CD4-positive, alpha-beta T cell treated with Interleukin-6 at 100 ng/mL for 8 hours (primary cell): Measurements from ENCODE around the gene COL6A1.
"Not testable (repeated sequence)": the region's sequence is repeated elsewhere in the genome, so short reads cannot be mapped to it uniquely, and the experiment has no call there.

Experiments used
- DNase-seq: peaks from one replicate; pipeline ENCODE4 v3.0.0-alpha.2; 2020; ENCODE audit warnings: mixed read lengths, low spot score

Gene COL6A1

DNA sequence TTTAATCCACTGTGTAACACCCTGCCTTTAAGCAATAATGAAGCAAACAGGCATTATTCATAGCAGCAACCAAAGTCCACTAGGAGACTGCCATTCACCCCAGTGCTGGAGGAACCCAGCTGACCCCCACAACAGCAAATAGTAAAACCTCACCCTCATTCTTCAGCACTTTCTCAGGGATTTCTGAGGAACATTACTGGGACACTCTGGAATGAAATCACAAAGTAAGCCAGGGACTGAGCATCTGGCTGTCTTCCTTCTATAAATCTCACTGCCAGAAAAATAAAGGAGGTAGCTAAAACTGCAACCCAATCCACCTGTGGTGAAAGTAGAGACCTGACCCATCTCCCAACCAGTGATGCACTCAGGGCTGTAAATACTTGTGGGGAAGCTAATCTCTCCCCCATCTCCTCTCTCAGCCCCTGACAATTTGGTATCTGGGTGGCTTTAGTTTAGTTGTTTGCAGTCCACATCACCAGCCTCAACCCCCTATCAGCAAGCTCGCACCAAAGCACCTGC, 47.1 kb downstream of the COL6A1 start:
- DNase-seq = no peak

DNA sequence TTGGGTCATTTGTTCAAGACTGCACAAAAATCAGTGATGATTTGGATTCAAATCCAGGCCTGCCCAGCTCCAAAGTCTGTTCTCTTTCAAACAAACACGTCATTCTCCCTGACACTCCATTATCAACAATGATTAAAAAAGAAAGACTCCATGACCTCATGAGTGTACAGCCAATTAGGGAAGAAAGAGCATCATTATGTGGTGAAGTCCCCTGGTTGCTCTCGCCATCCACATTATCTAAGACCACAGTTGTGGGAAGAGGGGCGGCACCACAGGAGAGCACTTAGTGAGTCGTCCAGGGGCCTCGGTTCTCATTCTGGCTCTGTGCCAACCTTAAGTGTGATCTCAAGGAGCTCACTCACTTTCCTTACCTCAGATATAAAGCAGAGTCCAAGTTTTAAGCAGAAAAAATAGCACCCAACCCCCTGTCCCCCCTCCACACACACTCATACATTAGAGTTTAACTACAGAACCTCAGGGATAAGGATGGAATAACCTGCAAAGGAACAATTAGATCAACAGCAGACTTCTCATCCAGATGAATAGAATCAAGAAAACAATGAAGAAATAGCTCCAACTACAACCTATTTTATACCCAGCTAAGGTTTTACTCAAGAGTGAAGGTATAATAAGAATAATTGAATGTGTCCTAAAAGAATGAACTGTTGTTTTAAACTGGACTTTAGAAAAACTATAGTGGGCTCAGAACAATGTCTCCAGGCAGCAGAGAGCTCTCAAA, 47.8 kb downstream of the COL6A1 start:
- no peak for DNase-seq

DNA sequence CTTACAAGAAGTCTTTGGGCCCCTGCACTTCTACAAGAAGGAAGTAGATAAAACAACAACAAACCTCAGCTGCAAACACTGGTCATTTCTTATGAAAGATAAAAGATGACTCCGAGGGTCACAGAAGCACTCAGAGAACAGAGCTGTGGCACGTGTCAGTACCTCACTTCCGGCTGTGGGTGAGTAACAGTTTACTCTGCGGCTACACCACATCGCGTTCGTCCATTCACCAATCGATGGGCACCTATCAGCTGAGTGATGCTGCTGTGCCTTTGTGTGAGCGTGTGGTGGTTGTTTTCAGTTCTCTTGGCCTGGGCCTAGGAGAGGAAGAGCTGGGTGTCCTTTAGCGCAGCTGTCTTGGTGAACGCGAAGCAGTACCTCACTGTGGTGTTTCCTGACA, 49.9 kb downstream of the COL6A1 start:
- no peak for DNase-seq

DNA sequence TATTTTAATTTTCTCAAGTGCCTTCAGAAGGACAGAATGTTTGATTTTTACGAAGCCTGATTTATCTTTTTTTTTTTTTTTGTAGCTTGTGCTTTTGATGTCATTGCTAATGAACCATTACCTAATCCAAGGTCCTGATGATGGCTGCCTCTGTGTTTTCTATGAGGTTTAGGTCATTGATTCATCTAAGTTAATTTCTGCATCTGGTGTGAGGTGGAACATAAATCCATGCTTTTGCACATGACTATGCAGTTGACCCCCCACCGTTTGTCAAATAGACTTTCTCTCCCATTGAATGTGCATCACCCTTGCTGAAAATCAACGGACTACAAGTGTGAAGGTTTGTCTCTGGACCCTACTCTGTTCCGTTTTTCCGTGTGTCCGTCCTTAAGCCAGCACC, 50.5 kb downstream of the COL6A1 start:
- DNase-seq = no peak

DNA sequence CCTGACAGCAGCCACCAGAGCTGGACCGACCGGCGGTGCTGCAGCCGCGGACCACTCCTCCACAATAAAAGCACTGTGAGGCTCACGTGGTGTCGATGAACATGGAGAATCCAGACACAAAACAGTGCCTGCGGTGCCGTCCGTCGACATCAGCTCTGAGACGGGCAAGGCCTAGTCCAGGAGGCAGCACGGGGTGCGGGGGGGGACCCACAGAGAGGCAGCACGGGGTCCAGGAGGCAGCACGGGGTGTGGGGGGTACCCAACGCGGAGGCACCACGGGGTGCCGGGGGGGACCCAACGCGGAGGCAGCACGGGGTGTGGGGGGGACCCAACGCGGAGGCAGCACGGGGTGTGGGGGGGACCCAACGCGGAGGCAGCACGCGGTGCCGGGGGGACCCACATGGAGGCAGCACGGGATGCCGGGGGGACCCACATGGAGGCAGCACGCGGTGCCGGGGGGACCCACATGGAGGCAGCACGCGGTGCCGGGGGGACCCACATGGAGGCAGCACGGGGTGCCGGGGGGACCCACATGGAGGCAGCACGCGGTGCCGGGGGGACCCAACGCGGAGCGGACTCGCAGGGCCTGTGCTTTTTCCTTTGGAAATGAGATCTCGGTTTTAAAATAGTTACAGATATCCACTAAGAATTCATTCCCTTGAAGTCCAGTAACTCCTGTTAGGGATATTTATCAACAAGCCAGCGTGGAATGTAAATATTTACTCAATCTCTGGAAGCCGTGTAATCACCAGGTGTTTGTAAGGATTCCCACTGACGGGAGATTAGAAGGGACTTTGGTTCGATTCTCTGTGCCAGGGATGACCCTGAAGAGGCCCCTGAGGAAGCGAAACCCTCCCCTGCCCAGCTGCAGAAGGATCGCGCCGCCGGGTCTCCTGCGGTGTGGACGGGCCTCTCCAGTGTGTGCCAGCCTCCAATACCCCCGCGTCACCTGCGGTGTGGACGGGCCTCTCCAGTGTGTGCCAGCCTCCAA, 52.1 kb downstream of the COL6A1 start:
- no peak for DNase-seq

DNA sequence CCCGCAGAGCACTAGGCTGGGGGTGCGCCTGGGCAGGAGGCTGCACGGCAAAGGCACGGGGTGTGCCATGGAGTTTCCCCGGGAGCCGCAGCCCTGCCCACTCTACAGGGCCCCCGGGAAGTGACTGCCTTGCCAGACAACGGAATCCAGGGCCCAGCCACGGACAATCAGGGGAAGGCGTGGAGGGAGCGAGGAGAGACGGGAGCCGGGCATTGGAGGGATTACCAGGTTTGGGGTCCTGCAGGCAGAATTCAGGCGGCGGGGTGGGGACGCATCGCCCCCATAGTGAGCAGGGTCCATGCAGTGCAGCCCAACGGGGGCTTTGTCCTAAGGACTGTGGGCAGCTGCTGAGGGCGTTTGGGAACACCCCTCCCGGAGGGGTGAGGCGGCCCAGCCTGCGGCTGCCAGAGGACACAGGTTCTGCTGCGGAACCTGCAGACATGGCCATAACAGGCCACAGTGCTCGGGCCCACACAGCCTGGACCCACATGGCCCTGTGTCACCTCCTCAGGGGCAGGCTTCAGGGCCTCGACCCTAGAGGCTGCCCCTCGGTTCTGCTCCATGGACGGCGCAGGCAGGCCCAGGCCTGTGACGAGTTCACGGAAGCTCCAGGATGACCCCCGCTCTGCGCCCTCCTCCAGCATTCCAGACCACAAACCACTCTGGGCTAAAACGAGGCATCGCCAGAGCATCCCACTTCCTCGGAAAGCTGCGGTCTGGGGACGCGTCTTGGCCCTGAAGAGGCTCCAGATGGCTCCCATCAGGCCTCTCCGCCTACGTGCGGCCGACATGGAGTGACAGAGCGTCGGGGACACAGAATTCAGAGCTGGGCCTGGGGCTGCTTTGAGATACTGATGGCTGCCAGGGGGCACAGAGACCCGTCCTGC, 54.5 kb downstream of the COL6A1 start:
- DNase-seq = no peak

DNA sequence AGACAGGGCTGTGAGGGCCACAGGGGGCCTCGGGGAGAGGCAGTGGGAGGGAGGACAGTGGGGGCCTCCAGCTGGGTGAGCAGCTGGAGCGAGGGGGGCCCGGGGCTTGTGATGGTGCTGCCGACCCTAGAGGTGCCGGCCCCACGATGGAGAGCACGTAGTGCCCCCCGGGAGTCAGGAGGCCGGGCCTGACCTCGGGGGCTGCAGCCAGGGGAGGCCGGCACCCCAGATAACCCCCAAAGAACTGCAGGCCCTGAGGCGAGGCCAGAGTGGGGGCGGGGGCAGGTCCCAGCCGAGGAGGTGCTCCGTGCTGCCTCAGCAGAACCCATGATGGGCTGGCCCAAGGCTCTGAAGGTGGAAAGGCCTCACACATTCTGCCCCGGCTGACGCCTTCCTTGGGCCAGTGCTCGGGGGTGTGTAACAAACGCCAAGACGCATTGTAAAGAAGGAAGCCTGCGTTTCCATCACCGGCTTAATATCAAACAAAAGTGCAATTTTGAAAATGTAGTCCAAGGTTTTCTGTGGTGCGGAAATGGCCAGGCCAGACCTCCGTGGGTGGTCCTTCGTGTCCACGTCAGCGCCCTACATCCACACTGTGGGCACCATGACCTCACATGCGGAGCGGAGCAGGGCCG, 55.2 kb downstream of the COL6A1 start:
- no peak for DNase-seq

DNA sequence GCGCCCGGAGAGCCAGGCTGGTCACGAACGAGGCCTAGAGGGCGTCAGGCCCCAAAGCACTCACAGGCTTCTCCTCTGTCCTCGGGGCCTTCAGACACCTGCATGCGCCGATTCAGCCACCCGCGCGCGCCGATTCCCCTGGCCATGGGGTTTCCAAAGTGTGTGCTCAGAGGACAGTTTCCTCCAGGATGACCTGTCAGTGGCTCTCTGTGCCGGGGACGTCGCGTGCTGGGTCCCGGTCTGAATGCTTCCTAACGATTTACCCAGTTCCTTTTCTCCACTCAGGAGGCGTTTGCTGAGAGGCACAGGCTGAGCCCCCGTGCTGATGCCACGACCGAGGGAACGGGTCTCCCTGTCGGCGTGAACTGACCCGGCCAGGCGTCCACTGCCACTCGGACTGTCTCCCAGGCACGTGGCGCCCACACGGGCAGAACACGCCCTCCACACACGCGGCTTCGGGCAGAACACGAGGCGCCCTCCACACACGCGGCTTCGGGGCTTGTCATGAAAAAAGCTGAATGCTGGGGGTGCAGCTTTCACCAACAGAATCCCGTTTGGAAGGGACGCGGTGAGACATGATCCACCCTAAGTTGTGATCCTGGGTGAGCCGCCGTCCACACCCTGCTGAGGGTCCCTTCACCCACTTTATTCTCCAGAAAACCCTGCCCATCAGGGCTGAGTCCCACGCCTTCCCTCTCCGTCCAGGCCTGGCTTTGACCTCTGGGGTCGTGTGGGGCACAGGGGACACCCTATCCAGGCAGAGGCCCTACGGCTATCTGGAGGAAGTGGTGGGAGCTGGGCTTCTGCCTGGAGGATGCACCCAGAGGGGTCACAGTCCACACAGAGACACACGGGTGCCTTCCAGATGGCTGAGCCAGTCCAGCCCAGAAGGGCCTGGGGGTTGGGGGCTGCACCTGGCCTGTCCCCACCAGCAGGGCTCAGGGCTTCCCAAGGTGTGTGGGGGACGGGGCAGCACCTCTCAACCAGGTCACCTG, 56.1 kb downstream of the COL6A1 start:
- DNase-seq = no peak

DNA sequence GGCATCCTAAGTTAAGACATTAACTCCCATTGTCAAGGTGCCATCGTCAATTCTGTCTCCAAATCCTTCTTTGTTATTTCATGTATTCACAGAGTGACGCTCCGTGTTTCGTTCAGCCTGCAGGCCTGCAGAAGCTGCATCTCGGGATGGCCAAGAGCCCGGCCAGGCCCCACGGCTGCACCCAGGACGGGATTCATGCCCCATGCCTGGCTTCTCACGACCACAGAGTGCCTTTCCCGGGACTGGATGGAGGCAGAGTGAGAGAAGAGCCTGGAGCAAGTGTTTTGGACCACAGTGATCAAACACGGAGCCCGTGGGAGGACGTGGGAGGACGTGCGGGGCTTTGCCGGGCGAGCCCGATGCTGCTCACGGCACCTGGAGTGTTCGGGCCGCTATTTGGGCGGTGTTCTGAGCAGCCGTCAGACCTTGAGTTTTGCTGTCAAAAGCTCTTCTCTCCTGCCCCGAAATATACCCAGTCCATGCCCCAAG, 56.8 kb downstream of the COL6A1 start:
- no peak for DNase-seq

DNA sequence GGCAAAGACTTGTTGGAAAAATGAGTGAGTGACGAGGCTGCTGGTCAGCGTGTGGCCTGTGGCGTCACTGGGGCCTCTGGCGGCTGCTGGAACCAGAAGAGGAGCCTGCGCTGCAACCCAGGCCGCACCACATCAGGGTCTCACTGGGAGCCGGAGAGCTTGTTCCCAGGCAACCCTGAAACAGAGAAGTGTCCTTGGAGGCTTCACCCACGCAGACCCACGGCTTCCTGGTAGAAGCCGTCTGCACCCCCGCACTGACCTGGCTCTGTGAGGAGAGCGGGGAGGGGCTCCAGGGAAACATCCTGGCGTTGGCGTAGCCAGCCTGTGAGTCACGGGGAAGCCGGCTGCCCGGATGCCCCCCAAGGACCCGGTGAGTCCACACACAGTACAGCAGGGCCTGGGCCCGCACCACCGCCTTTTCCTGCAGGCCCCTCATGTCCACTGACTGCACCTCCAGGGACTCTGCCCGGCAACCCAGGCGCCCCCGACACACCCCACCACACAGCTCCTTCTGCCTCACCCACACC, 57.4 kb downstream of the COL6A1 start:
- DNase-seq = no peak

DNA sequence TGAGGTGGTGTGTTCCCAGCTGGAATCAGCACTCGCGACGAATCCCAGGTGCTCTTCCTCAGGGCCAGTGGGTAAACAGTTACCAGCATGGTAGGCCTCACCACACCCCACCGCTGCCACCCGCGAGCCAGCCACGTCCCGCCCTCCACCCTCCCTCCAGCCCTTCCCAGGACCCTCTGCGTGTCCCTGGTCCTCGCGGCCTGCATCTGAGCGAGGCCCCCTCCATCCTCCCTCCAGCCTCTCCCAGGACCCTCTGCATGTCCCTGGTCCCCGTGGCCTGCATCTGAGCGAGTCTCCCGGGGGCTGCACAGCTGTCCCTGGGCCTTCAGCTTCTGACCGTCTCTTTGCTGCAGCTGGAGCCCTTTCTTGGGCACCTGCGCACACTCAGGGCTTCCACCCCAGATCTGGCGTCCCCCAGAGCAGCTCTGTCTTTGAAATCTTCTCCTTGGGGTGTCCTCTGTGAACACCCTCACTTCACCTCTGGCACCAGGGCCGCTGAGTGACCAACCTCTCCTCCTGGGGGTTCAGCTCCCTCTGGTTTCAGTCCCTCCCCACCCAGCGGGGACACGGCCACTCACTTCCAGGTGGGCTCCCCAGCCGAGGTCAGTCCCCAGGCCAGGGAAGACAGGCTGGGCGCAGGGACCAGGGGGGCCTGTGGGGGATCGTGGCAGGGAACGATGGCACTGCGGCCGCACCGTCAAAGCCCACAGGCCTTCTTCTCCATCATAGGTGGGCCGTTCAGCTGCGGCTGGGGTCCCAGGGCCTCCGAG, 58.5 kb downstream of the COL6A1 start:
- no peak for DNase-seq

DNA sequence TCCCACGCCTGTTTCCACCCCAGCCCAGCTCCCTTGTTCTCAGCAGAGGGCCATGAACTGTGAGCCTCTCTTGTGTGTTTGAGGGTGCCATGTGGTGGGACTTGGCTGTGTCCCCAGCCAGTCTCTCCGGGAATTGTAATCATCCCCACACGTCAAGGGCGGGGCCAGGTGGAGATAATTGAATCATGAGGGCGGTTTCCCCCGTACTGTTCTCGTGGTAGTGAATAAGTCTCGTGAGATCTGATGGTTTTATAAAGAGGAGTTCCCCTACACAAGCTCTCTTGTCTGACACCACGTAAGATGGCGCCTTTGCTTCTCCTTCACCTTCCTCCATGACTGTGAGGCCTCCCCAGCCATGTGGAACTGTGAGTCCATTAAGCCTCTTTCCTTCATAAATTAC, 59.1 kb downstream of the COL6A1 start:
- no peak for DNase-seq

DNA sequence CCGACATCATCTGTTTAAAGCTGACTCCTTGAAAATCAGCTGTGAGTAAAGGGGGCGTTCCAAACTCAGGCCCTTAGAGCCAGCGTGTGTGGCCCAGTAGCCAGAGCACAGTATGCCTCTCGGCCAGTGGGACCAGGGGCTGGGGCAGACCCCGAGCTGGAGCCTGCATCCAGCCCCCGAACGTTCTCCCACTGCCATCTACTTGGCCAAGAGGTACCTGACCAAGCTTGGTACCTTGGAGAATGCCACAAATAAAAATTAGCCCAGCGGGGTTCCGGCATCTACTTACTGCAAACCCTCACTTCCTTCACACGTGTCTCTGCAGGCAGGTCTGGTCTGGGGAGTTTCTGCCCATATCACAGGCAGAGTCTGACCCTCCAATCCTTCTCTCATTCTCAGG, 59.6 kb downstream of the COL6A1 start:
- DNase-seq = no peak

DNA sequence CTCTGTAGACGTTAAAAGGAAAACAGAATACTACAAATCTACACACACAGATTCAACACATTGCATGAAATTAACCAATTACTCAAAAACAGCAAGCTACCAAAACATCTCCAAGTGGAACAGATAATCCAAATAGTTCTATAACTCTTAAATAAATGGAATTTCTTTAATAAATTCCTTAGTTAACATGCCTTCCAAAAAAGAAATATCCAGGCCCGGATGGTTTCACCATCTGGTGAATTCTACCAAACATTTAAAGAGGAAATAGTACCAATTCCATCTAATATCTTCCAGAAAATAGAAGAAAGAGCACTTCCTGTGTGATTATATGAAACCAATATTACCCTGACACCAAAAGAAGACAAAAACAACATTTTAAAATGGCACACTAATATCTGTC, 63.6 kb downstream of the COL6A1 start:
- no peak for DNase-seq

DNA sequence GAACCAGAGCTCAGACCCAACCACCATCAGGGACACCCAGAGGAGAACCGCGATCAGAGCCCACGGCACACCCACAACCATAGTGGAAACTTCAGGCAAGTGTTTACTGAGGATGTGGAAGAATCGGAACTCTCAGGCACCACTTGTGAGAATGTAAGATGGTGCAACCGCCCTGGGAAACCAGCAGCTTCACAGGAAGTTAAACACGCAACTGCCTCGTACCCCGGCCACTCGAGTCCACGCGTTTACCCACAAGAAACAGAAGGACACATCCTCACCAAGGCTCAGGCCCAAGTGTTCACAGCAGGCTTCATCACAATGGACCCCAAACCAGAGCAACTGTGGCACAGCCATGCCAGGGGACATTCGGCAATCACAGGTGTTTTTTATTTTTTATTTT, 64.9 kb downstream of the COL6A1 start:
- no peak for DNase-seq

DNA sequence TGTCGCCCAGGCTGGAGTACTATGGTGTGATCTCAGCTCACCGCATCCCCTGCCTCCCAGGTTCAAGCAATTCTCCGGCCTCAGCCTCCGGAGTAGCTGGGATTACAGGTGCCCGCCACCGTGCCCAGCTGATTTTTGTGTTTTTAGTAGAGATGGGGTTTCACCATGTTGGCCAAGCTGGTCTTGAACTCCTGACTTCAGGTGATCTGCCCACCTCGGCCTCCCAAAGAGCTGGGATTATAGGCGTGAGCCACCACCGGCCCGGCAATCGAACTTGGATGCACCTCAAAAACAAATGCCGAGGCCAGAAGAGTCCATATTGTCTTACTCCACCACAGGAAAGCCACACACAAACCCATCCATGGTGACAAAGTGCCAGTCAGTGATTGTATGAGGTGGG, 65.3 kb downstream of the COL6A1 start:
- DNase-seq = not testable (repeated sequence)

DNA sequence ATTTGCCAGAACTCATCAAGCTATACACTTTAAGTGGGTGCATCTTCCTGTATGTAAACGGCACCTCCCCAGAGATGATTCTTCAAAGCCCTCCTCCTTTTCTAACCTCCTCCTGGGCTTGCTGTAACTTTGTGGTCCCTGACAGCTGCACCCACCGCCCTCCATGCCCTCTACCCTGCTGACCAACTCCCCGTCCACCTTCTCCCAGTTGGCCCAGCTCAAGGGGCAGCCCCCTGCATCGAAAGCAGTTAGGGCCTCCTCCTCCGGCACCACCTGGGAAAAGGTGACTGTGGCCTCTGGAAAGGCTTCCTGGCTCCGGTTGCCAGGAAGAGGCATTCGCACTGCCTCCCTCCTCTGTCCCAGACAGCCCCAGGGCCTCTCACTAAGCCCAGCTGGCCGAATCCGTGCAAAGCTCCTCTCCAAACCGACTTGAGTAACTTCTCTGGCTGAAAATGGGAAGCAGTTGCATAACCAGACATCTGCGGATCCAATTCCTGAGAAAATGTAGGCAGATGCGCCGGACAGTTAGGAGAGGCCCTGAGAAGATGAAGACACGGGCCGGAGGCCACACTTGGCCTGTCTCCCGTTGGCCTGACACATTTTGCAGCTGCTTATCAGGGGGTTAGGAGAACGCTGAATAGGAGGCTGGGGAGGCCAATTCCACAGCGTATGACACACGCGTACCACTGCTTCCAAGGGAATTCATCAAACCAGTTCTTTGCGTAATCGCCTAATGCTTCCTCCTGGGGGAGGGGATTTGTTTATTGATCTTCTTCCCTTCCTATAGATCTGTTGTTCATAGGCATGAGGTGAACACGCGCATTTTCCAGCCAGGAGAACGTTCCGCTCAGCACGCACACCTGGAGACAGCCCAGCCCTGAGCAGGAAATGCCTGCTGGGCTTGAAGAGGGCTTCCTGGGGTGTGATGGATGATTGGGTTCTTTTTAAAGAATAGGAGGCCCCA, 67.6 kb downstream of the COL6A1 start:
- no peak for DNase-seq
